ENCODE measurements around the gene SHISA7.
A peak's percentile ranks its signal among the peaks of the same experiment; 100 is the strongest.
"Not testable (repeated sequence)": the region's sequence is repeated elsewhere in the genome, so short reads cannot be mapped to it uniquely, and the experiment has no call there.

SHISA7 gene

DNA sequence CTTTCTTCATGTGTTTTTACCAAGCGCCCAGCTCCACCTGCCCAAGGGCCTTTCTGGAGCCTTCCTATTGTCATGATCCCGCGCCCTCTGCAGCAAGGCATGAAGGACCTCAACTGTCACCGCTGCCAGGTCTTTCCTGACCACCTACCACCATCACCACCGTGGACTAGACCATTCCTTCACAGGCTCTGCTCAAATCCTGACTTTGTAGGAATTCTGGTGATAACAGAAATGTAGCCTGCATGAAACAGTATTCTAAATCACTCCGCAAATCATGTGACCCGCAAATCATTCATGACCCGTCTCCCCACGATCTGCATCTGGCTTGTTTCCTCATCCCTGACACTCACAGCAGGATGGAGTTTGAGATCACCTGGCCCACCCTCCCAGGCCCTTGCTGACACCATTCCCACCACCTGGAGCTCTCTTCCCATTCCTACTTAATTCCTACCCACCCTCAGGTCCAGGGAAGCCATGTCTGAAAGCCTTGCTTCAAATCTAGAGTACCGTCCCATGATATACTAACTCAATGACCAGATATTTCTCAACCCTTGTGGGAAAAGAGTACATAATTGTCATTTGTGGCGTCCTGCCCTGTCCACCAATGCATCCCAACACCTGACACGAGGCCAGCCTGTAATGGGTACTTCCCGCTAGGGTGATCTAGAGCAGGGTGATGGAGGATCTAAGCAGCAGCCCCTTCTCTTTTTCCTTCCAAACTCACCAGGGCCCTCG is 36.8 kb downstream of the SHISA7 start:
- Mint-ChIP-seq H3K4me3 (peak overlapping the region; percentile 87), H3K4me1 (peaks cover 17% of the 10 kb centered on the region), H3K27ac (peak overlapping the region; percentile 94), H3K36me3 (peaks cover 41% of the 10 kb centered on the region), H3K9me3 (no peaks in the 10 kb centered on the region), H3K27me3 (no peaks in the 10 kb centered on the region)
- ATAC-seq: no peak

GRCh38 chr19:55405638-55406037 is 37.5 kb downstream of the SHISA7 start:
- Mint-ChIP-seq H3K4me3 (peak overlapping the region; percentile 1), H3K9me3 (no peaks in the 10 kb centered on the region), H3K27me3 (no peaks in the 10 kb centered on the region), H3K36me3 (peaks cover 45% of the 10 kb centered on the region), H3K27ac (no peak overlapping the region), H3K4me1 (peaks cover 17% of the 10 kb centered on the region)
- no peak for ATAC-seq

- Mint-ChIP-seq H3K4me1 (peaks cover 31% of the 10 kb centered on the region), H3K36me3 (peaks cover 49% of the 10 kb centered on the region), H3K27me3 (no peaks in the 10 kb centered on the region), H3K4me3 (no peak overlapping the region), H3K9me3 (peaks cover 2% of the 10 kb centered on the region), H3K27ac (no peak overlapping the region)
- ATAC-seq: no peak
Observed at GRCh38 chr19:55402509-55402908, 40.6 kb downstream of the SHISA7 start.

GRCh38 chr19:55401390-55401789 is 41.7 kb downstream of the SHISA7 start:
- peaks cover 26% of the 10 kb centered on the region for H3K4me1 Mint-ChIP-seq

GRCh38 chr19:55400281-55401087 is 42.6 kb downstream of the SHISA7 start:
- peaks cover 17% of the 10 kb centered on the region for H3K4me1 Mint-ChIP-seq
- peaks cover 35% of the 10 kb centered on the region for H3K36me3 Mint-ChIP-seq
- ATAC-seq: no peak
- peaks cover 2% of the 10 kb centered on the region for H3K9me3 Mint-ChIP-seq
- H3K27ac Mint-ChIP-seq: no peak overlapping the region
- H3K27me3 Mint-ChIP-seq: no peaks in the 10 kb centered on the region
- no peak overlapping the region for H3K4me3 Mint-ChIP-seq

More at GRCh38 chr19:55401390-55401789, 41.7 kb downstream of the SHISA7 start:
- peaks cover 44% of the 10 kb centered on the region for H3K36me3 Mint-ChIP-seq
- H3K27ac Mint-ChIP-seq, H3K27me3 Mint-ChIP-seq, H3K4me3 Mint-ChIP-seq, H3K9me3 Mint-ChIP-seq, ATAC-seq: not testable (repeated sequence)

- ATAC-seq: no peak
- Mint-ChIP-seq H3K36me3 (peaks cover 25% of the 10 kb centered on the region), H3K4me1 (peaks cover 14% of the 10 kb centered on the region), H3K9me3 (peaks cover 2% of the 10 kb centered on the region), H3K4me3 (no peak overlapping the region), H3K27me3 (no peaks in the 10 kb centered on the region), H3K27ac (no peak overlapping the region)
Observed at GRCh38 chr19:55398200-55398925, 44.7 kb downstream of the SHISA7 start.

GRCh38 chr19:55392820-55393761 is 50.0 kb downstream of the SHISA7 start:
- ATAC-seq: no peak
- H3K9me3 Mint-ChIP-seq: no peaks in the 10 kb centered on the region

GRCh38 chr19:55391702-55392615 is 51.1 kb downstream of the SHISA7 start:
- no peaks in the 10 kb centered on the region for H3K9me3 Mint-ChIP-seq
- no peak overlapping the region for H3K27ac Mint-ChIP-seq
- peaks cover 39% of the 10 kb centered on the region for H3K36me3 Mint-ChIP-seq
- H3K4me3 Mint-ChIP-seq: no peak overlapping the region
- no peaks in the 10 kb centered on the region for H3K27me3 Mint-ChIP-seq
- peaks cover 45% of the 10 kb centered on the region for H3K4me1 Mint-ChIP-seq
- no peak for ATAC-seq

More at GRCh38 chr19:55392820-55393761, 50.0 kb downstream of the SHISA7 start:
- peaks cover 30% of the 10 kb centered on the region for H3K36me3 Mint-ChIP-seq
- H3K4me1 Mint-ChIP-seq: peaks cover 37% of the 10 kb centered on the region
- H3K27me3 Mint-ChIP-seq: no peaks in the 10 kb centered on the region
- no peak overlapping the region for H3K27ac Mint-ChIP-seq
- H3K4me3 Mint-ChIP-seq: no peak overlapping the region

DNA sequence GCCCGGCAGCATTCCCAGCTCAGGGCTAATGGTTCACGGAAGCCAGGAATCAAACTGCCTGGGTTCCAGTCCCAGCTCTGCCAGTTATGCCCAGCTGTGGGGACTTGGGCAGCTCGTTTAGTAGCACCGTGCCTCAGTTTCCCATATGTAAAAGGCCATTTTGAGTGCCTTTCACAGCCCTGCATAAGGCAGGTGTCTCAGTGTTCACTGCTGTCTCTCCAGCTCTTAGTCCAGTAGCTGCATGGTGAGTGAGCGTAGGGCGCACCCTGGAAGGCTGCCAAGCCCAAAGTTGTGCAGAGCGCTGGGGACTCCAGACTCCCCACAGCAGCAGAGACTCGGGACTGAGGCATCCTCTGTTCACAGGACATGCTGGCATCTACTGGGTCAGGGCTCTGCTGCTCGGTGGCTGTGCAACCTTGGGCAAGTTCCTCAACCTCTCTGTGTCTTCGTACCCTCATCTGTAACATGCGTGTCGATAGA is 51.9 kb downstream of the SHISA7 start:
- no peak for ATAC-seq
- Mint-ChIP-seq H3K4me3 (no peak overlapping the region), H3K4me1 (peaks cover 52% of the 10 kb centered on the region), H3K36me3 (peaks cover 46% of the 10 kb centered on the region), H3K27me3 (no peaks in the 10 kb centered on the region), H3K9me3 (no peaks in the 10 kb centered on the region), H3K27ac (no peak overlapping the region)

- ATAC-seq: no peak
- Mint-ChIP-seq H3K36me3 (peaks cover 53% of the 10 kb centered on the region), H3K4me3 (peak overlapping the region; percentile 10), H3K4me1 (peaks cover 53% of the 10 kb centered on the region), H3K27ac (peak overlapping the region; percentile 52), H3K27me3 (no peaks in the 10 kb centered on the region), H3K9me3 (no peaks in the 10 kb centered on the region)
Observed at GRCh38 chr19:55390461-55390880, 52.6 kb downstream of the SHISA7 start.

- Mint-ChIP-seq H3K4me3 (peak overlapping the region; percentile 27), H3K4me1 (peaks cover 61% of the 10 kb centered on the region), H3K36me3 (peaks cover 53% of the 10 kb centered on the region), H3K27me3 (no peaks in the 10 kb centered on the region), H3K9me3 (no peaks in the 10 kb centered on the region), H3K27ac (peak overlapping the region; percentile 52)
- no peak for ATAC-seq
Observed at GRCh38 chr19:55389386-55390317, 53.4 kb downstream of the SHISA7 start.

DNA sequence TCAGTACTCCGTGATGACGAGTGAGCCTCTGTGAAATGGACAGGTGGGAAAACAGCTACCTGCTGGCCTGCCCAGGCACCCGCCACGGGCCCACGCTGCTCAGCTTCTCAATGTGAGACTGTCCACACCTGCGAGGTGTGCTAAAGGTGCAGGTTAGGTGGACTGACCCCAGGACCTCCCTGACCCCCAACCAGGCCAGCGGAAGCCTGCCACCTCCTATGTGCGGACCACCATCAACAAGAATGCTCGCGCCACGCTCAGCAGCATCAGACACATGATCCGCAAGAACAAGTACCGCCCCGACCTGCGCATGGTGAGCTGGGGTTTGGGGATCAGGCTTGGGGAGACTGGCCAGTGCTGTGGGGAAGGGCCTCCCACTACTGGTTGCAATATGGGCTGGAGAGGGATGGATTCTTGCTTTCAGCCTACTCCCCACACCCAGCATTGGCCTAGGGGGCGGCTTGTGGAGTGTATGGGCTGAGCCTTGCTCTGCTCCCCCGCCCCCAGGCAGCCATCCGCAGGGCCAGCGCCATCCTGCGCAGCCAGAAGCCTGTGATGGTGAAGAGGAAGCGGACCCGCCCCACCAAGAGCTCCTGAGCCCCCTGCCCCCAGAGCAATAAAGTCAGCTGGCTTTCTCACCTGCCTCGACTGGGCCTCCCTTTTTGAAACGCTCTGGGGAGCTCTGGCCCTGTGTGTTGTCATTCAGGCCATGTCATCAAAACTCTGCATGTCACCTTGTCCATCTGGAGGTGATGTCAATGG is 55.2 kb downstream of the SHISA7 start:
- H3K36me3 Mint-ChIP-seq: peaks cover 53% of the 10 kb centered on the region
- H3K27me3 Mint-ChIP-seq: no peaks in the 10 kb centered on the region
- H3K27ac Mint-ChIP-seq: peak overlapping the region; percentile 99

More for the DNA sequence above, 55.2 kb downstream of the SHISA7 start:
- H3K4me3 Mint-ChIP-seq: peak overlapping the region; percentile 100
- no peaks in the 10 kb centered on the region for H3K9me3 Mint-ChIP-seq
- H3K4me1 Mint-ChIP-seq: peaks cover 71% of the 10 kb centered on the region
- no peak for ATAC-seq

Data from stimulated activated memory B cell treated with anti-CD40 and anti-IgM and Interleukin-4, amounts not matched to agents 10 μg/mL and 1 μg/mL and 100 μg/mL, for 72 hours (primary cell).